Cardiac fibroblast (primary cell): ENCODE measurements around the gene KLF1.

Experiments
- DNase-seq, 2 donors: peaks; one replicate each; pipeline versions ENCODE4 v3.0.0 to v3.0.0-alpha.2; 2010; ENCODE audit warnings: low read depth in 2 of 2
- H3K4me3 ChIP-seq, 2 donors: replicated peaks in 1 of 2; 1 replicate in 1 of 2; 2 replicates in 1 of 2; pipeline ENCODE4 v1.5.1; 2011; ENCODE audit warnings: low read depth in 2 of 2, low read length in 2 of 2, mild to moderate bottlenecking in 2 of 2, moderate library complexity in 1 of 2
- TF ChIP-seq, protein P1 (sequence below): IDR thresholded peaks from one replicate; pipeline ENCODE4 v1.5.1; 2011; ENCODE audit warnings: low read depth, mild to moderate bottlenecking, low read length, inconsistent platforms

The KLF1 gene

DNA sequence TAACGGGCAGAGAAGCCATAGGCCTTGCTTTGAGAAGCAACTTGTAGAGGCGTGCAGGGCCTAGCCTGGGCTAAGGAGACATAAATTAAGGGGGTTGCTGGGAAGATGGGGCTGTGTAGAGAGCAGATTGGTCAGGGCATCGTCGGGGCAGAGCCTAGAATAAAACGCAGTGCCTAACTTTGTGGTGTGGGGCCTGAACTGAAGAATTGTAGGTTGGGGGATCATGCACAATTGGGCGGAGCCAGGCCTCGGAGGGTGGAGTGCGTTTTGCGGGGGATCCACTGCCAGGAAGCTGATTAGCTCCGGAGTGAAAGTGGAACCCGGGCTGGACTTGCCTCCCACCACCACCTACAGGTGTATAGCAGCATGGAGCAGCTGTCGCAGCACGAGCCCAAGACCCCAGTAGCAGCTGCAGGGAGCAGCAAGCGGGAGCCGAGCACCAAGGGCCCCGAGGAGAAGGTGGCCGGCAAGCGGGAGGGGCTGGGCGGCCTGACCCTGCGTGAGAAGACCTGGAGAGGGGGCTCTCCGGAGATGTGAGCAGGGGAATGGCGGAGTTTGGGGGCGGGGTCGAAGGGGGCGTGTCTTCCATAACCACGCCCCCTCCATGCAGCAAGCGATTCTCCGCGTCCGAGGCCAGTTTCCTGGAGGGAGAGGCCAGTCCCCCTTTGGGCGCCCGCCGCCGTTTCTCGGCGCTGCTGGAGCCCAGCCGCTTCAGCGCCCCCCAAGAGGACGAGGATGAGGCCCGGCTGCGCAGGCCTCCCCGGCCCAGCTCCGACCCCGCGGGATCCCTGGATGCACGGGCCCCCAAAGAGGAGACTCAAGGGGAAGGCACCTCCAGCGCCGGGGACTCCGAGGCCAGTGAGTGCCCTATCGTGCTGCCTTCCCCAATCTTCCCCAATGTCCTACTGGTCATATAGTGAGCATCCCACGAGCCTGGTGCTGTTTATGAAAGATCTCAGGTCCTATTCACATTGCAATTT, 19.6 kb downstream of the KLF1 start:
- DNase-seq, result peak; percentile 52 to 68
- TF ChIP-seq, protein P1, sequence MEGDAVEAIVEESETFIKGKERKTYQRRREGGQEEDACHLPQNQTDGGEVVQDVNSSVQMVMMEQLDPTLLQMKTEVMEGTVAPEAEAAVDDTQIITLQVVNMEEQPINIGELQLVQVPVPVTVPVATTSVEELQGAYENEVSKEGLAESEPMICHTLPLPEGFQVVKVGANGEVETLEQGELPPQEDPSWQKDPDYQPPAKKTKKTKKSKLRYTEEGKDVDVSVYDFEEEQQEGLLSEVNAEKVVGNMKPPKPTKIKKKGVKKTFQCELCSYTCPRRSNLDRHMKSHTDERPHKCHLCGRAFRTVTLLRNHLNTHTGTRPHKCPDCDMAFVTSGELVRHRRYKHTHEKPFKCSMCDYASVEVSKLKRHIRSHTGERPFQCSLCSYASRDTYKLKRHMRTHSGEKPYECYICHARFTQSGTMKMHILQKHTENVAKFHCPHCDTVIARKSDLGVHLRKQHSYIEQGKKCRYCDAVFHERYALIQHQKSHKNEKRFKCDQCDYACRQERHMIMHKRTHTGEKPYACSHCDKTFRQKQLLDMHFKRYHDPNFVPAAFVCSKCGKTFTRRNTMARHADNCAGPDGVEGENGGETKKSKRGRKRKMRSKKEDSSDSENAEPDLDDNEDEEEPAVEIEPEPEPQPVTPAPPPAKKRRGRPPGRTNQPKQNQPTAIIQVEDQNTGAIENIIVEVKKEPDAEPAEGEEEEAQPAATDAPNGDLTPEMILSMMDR, result no peak
- H3K4me3 ChIP-seq, result peak overlapping the region; percentile 40 to 48

DNA sequence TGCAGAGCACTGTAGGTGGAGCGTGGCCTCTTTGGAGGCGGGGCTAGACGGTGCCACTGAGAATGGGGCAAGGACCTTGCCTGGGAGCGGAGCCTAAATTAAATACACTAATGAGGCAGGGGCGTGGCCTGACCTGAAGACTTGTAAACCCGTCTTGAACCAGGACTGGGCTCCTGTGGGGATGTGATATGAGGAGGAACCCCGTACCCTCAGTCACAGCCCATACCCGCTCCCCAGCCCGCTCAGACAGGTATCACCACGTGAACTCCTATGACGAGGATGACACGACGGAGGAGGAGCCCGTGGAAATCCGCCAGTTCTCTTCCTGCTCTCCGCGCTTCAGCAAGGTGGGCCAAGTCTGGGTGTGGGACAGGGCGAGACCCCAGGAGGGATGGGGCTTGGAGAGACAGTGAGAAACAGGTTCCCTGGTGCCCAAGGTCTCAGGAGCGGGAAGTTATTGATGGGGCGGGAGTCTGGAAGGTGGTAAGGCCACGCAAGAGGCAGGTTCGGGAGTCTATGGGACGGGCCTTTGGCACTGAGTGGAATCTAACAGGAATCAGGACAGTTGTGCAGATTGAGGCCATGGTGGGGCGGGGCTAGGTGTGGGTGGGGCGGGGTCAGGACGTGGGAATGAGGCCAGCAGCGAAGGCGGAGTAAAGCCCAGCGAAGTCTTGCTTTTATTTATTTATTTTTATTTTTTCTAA, 20.4 kb downstream of the KLF1 start:
- no peak for DNase-seq
- H3K4me3 ChIP-seq, result no peak overlapping the region
- TF ChIP-seq, protein P1, result no peak

DNA sequence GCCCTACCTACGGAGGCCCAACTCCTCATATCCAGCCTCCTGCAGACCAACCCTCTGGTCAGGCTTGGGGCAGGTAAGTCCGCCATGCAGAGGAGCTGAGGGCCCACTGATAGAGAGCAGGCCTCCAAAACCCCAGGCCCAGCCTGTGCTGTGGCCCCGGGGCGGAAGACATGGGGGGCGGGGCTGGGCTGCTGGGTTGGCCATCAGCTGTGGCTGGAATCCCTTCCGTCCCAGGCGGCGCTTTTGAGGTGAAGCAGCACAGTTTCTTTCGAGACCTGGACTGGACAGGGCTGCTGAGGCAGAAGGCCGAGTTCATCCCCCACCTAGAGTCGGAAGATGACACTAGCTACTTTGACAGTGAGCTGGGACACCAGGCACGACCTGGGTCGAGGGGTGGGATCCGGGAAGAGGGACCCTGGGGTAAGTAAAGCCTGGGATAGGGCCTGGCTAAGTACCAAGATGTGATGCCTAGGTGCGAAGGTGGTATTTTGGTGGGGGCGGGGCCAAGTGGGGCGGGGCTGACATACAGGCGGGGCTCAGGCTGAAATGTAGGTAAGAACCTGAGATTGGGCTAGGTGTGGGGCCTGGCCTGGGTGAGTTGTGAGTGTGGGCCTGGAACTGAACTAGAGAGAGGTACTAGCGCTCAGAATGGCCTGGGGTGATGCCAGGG, 21.1 kb downstream of the KLF1 start:
- no peak for DNase-seq
- TF ChIP-seq, protein P1, result no peak
- no peak overlapping the region for H3K4me3 ChIP-seq

DNA sequence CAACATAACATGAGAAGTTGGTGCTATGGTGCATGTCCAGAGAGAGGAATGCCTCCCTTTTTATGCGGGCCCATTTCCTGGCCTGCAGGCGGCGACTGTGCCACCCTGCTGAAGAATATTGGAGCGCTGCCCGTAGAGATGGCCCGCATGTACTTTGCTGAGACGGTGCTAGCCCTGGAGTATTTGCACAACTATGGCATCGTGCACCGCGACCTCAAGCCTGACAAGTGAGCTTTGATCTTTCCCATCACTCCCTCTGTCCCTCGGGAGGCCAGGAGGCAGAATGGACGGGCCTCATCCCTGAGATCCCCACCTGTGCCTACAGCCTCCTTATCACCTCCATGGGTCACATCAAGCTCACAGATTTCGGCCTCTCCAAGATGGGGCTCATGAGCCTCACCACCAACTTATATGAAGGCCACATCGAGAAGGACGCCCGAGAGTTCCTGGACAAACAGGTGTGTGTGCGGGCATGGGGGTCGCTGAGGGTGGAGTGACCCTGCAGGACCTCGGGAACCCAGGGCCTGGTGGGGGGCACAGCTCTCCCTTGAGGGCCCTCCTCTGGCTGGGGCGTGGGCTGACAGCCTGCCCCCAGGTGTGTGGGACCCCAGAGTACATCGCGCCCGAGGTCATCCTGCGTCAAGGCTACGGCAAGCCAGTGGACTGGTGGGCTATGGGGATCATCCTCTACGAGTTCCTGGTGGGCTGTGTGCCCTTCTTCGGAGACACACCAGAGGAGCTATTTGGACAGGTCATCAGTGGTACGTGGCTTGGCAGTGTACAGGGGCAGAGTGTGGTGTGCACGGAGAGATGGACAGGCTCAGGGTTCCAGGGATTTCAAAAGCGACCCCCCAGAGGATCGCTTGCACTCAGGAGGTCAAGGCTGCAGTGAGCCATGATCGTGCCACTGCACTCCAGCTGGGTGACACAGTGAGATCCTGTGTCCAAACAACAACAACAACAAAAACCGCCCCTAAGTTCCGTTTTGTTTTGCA, 22.0 kb downstream of the KLF1 start:
- no peak for DNase-seq
- H3K4me3 ChIP-seq, result no peak overlapping the region
- TF ChIP-seq, protein P1, result no peak

DNA sequence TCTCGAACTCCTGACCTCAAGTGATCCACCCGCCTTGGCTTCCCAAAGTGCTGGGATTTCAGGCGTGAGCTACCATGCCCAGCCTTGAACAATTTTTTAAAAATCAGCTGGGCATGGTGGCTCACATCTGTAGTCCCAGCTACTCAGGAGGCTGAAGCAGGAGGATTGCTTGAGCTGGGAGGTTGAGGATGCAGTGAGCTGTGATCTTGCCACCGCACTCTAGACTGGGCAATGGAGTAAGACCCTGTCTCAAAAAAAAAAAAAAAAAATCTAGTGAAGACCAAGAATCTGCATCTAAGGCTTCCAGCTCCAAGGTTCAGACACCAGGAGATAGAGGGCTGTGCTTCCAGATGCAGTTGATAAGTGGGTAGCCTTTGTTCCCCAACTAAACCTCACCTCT, 22.9 kb downstream of the KLF1 start:
- TF ChIP-seq, protein P1, result no peak
- H3K4me3 ChIP-seq, result no peak overlapping the region
- no peak for DNase-seq

DNA sequence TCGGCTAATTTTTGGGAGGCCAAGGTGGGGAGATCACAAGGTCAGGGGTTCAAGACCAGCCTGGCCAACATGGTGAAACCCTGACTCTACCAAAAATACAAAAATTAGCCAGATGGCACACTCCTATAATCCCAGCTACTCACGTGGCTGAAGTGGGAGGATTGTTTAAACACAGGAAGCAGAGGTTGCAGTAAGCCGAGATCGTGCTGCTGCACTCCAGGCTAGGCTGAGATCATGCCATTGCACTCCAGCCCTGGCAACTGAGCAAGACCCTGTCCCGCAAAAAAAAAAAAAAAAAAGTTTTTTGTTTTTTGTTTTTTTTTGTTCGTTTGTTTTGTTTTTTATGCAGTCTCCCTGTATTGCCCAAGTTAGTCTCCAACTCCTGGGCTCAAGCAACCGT, 27.5 kb downstream of the KLF1 start:
- TF ChIP-seq, protein P1, result no peak
- no peak overlapping the region for H3K4me3 ChIP-seq
- no peak for DNase-seq
